HG03097 (cell line): ENCODE results near the gene TRIM71.
"Not testable (repeated sequence)": the region's sequence is repeated elsewhere in the genome, so short reads cannot be mapped to it uniquely, and the experiment has no call there.

Experiments used
- ATAC-seq: cut with Tn5 transposase; IDR thresholded peaks from one replicate; pipeline ENCODE4 v1.9.1; 2021; ENCODE audit not compliant: unreplicated experiment, low FRiP score

TRIM71 gene

GRCh38 chr3:32886911-32887310, 69.1 kb downstream of the TRIM71 start:
- ATAC-seq: no peak

- ATAC-seq: peak; percentile 77
Measured at GRCh38 chr3:32888739-32889138, 70.9 kb downstream of the TRIM71 start.

- ATAC-seq: no peak
Measured at GRCh38 chr3:32890420-32891276, 72.9 kb downstream of the TRIM71 start.

GRCh38 chr3:32891365-32891764, 73.6 kb downstream of the TRIM71 start:
- ATAC-seq: no peak

GRCh38 chr3:32892625-32893598, 75.1 kb downstream of the TRIM71 start:
- ATAC-seq: no peak

GRCh38 chr3:32894977-32895376, 77.2 kb downstream of the TRIM71 start:
- no peak for ATAC-seq

GRCh38 chr3:32895701-32896100, 77.9 kb downstream of the TRIM71 start:
- no peak for ATAC-seq

GRCh38 chr3:32896143-32896542, 78.3 kb downstream of the TRIM71 start:
- no peak for ATAC-seq

GRCh38 chr3:32897001-32897601, 79.3 kb downstream of the TRIM71 start:
- no peak for ATAC-seq

GRCh38 chr3:32897981-32898623, 80.3 kb downstream of the TRIM71 start:
- ATAC-seq: no peak

GRCh38 chr3:32899265-32899664, 81.5 kb downstream of the TRIM71 start:
- no peak for ATAC-seq

GRCh38 chr3:32901005-32901932, 83.5 kb downstream of the TRIM71 start:
- ATAC-seq: no peak

GRCh38 chr3:32902887-32903371, 85.1 kb downstream of the TRIM71 start:
- not testable (repeated sequence) for ATAC-seq

GRCh38 chr3:32903953-32904352, 86.2 kb downstream of the TRIM71 start:
- no peak for ATAC-seq

- ATAC-seq: no peak
Measured at GRCh38 chr3:32909999-32910398, 92.2 kb downstream of the TRIM71 start.

GRCh38 chr3:32910954-32911353, 93.2 kb downstream of the TRIM71 start:
- no peak for ATAC-seq

GRCh38 chr3:32912046-32912445, 94.2 kb downstream of the TRIM71 start:
- ATAC-seq: no peak

GRCh38 chr3:32913790-32914446, 96.1 kb downstream of the TRIM71 start:
- no peak for ATAC-seq

GRCh38 chr3:32919920-32920319, 102.1 kb downstream of the TRIM71 start:
- no peak for ATAC-seq
